Gastroesophageal sphincter (tissue), 3 donors: Measurements from ENCODE around the gene CPO.

Experiments
- EP300 ChIP-seq: sonication (generic); formaldehyde crosslinking; IDR thresholded peaks from one replicate; pipeline ENCODE4 v1.6.1; 2017; ENCODE audit warnings: antibody characterized with exemption, mild to moderate bottlenecking
- POLR2A ChIP-seq, 2 donors: fragments of 450-650 bp; IDR thresholded peaks; one replicate each; pipeline ENCODE4 v1.6.1; 2017; ENCODE audit warnings: antibody characterized with exemption in 2 of 2, mild to moderate bottlenecking in 2 of 2, moderate library complexity in 1 of 2
- POLR2AphosphoS5 ChIP-seq: sonication (generic); formaldehyde crosslinking; IDR thresholded peaks from one replicate; pipeline ENCODE4 v1.6.1; 2017; ENCODE audit warnings: antibody characterized with exemption
- TF ChIP-seq, protein P1 (sequence below), 4 experiments: fragments of 200-600 bp in 2 of 4; fragments of 450-650 bp in 2 of 4; sonication (generic) in 1 of 4; IDR thresholded peaks; one replicate each; pipeline ENCODE4 v1.5.1; 2017 to 2019; ENCODE audit warnings: antibody characterized with exemption in 4 of 4, mild to moderate bottlenecking in 2 of 4, moderate library complexity in 2 of 4

DNA sequence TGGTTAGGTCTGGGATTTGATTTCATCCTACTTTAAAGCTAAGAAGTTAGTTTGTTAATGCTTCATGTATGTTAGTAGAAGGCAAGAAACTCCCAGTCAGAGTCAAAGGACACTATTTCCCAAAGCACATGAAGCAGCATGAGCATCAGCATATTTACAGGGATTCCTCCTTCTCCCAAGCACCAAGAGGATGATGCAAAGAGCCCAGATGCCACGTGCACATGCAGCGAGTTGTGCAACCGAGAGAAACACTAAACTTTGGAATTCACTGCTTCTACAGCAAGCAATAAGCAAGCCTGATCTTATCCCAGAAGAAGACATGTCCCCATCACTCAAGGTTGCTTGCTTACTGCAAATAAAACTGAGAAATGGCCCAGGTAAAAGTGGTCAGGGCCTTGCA lies 32.5 kb downstream of the CPO start:
- TF ChIP-seq POLR2AphosphoS5 (no peak), POLR2A (IDR thresholded peaks at IDR 0.05) (no peak), EP300 (no peak)
- TF ChIP-seq, protein P1, sequence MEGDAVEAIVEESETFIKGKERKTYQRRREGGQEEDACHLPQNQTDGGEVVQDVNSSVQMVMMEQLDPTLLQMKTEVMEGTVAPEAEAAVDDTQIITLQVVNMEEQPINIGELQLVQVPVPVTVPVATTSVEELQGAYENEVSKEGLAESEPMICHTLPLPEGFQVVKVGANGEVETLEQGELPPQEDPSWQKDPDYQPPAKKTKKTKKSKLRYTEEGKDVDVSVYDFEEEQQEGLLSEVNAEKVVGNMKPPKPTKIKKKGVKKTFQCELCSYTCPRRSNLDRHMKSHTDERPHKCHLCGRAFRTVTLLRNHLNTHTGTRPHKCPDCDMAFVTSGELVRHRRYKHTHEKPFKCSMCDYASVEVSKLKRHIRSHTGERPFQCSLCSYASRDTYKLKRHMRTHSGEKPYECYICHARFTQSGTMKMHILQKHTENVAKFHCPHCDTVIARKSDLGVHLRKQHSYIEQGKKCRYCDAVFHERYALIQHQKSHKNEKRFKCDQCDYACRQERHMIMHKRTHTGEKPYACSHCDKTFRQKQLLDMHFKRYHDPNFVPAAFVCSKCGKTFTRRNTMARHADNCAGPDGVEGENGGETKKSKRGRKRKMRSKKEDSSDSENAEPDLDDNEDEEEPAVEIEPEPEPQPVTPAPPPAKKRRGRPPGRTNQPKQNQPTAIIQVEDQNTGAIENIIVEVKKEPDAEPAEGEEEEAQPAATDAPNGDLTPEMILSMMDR (IDR thresholded peaks at IDR 0.05), result no peak
